GM19397 (cell line): Measurements from ENCODE around the gene ANKFN1.

Experiments
- ATAC-seq: cut with Tn5 transposase; IDR thresholded peaks from one replicate; pipeline ENCODE4 v1.9.1; 2021; ENCODE audit warnings: mild to moderate bottlenecking, moderate library complexity; ENCODE audit not compliant: unreplicated experiment

Gene ANKFN1

GRCh38 chr17:56142325-56142724 is 10.9 kb upstream of the ANKFN1 start:
- no peak for ATAC-seq

GRCh38 chr17:56142781-56143180 is 10.5 kb upstream of the ANKFN1 start:
- no peak for ATAC-seq

GRCh38 chr17:56144223-56144622 is 9.1 kb upstream of the ANKFN1 start:
- no peak for ATAC-seq

- no peak for ATAC-seq
These were observed 6.7 kb upstream of the ANKFN1 start for GRCh38 chr17:56146534-56146933.

GRCh38 chr17:56148333-56148732 is 4.9 kb upstream of the ANKFN1 start:
- no peak for ATAC-seq

GRCh38 chr17:56149266-56150036 is 3.8 kb upstream of the ANKFN1 start:
- no peak for ATAC-seq

GRCh38 chr17:56150649-56151048 is 2.6 kb upstream of the ANKFN1 start:
- ATAC-seq = no peak

- no peak for ATAC-seq
These were observed 4.6 kb downstream of the ANKFN1 start for GRCh38 chr17:56157845-56158244.

GRCh38 chr17:56158344-56158743 is 5.1 kb downstream of the ANKFN1 start:
- ATAC-seq = no peak

- no peak for ATAC-seq
These were observed 5.9 kb downstream of the ANKFN1 start for GRCh38 chr17:56158915-56159825.

- ATAC-seq = no peak
These were observed 6.6 kb downstream of the ANKFN1 start for GRCh38 chr17:56159826-56160380.

GRCh38 chr17:56160422-56160821 is 7.1 kb downstream of the ANKFN1 start:
- ATAC-seq = no peak

- no peak for ATAC-seq
These were observed 11.9 kb downstream of the ANKFN1 start for GRCh38 chr17:56165072-56165641.

- ATAC-seq = no peak
These were observed 14.2 kb downstream of the ANKFN1 start for GRCh38 chr17:56167491-56167890.

- no peak for ATAC-seq
These were observed 16.3 kb downstream of the ANKFN1 start for GRCh38 chr17:56169621-56170020.

GRCh38 chr17:56171186-56171959 is 18.1 kb downstream of the ANKFN1 start:
- ATAC-seq = no peak

GRCh38 chr17:56172517-56172982 is 19.3 kb downstream of the ANKFN1 start:
- ATAC-seq = no peak

GRCh38 chr17:56173026-56173425 is 19.8 kb downstream of the ANKFN1 start:
- ATAC-seq = no peak

GRCh38 chr17:56173958-56174835 is 20.9 kb downstream of the ANKFN1 start:
- ATAC-seq = no peak
